Stimulated activated CD8-positive, alpha-beta memory T cell treated with anti-CD3 and anti-CD28 coated beads, Interleukin-15, amount 100 ng/mL, for 48 hours (primary cell): ENCODE data around the gene PITPNM1.

Experiments
- DNase-seq, 2 donors: peaks; one replicate each; pipeline ENCODE4 v3.0.0-alpha.2; 2020; ENCODE audit warnings: low read depth in 2 of 2

Gene PITPNM1

GRCh38 chr11:67503119-67504004 lies 1.8 kb downstream of the PITPNM1 start:
- DNase-seq: no peak

DNA sequence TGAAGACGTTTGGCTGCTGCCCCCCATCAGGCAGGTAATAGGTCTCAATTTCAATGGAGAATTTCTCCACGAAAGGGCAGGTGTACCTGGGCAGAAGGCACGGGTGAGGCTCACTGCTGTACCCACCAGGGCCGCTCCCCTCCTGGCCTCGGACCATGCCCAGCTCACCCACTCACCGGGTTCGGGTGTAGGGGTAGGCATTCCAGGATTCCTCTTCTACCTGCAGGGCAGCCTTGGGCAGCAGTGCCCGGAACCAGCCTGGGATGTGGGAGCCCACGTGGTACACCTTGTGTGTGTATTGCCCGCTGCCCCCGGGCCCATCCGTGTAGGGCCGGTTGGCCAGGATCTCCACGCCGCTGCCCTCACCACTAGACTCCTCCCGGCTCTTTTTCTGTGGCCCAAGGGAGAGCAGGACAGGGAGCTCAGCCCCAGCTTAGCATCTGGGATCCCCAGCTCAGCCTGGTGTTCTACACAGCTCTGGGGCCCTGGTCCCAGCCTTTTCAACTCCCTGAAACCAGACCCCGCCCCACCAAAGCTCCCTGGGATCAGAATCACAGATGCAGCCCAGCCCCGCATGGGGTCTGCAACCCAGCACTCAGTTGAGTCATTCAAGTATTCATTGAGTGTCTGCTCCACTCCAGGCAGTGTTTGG lies 2.7 kb downstream of the PITPNM1 start:
- DNase-seq: no peak

DNA sequence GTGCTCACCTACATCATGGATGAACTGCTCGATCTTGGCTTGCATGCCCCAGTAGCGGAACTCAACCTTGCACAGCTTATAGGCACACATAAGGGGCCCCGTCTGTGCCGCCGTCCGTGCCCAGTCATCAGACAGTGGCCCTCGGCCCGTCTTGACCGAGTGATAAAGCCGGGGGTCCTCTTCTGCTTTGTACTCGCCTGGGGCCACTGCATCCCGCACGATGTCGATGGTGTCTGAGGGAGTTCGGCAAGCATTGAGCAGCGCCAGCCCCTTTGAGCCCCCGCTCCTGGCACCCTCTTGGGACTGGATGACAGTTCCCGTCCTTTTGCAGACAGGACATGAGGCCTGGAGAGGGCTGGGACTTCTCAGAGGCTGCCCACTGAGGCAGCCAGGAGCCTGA lies 3.3 kb downstream of the PITPNM1 start:
- DNase-seq: no peak

DNA sequence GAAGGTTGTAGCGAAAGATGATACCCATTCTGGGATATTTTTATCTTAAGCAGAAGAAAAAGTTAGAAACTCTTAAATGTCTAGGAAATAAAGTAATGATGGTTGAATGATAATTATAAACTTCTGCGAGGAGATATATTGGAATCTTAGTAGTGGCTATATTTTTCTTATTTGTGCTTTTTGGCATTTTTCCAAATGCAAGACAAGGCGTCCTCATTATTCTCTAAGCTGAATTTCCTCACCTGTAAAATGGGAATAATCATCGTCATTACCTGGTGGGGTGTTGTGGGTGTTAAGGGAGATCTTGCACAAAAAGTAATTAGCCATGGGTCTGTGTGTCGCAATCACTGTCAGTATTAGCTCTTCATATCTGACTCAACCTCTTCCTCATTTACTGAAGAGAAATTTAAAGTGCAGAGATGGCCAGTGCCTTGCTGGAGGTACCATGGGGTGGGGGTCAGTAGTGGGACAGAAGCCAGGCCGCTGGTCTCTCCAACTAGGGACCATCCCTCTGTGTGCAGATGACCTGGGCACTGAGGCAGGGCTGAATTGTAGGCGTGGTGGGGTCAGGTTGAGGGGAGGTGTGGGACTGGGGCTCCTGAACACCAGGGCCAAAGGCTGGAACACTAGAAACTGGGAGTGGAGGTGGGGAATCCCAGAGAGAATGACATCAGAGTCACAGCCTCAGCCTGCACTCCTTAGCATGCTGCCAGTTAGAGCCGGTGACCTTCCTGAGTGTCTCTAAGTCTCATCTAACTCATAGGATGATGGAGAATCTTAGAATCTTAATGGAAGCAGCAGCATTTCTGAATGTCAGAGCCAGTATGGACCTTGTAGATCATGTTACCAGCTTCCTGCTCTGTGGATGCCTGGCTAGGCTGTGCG lies 4.1 kb downstream of the PITPNM1 start:
- DNase-seq: no peak

- no peak for DNase-seq
Measured at GRCh38 chr11:67500484-67500821, 4.7 kb downstream of the PITPNM1 start.

GRCh38 chr11:67499808-67500483 lies 5.2 kb downstream of the PITPNM1 start:
- DNase-seq: no peak

DNA sequence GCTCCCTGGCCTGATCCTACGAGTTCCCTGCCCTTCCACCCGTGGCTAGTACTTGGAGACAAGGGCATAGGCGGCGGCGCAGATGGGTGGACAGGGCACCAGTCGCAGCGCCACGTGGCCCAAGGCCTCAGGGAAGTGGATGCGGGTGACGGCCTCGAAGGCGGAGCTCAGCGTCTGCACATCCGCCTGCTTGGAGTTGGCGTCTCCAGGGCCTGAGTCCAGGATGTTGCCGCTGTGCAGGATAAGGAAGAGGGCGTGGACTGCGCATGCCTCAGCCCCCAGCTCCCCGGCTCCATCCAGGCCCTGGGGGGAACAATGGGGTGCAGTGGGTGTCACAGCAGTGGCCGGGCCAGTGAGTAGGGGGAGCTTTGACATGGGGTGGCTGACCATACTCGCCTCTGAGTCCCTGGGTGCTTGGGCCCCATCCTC lies 6.6 kb downstream of the PITPNM1 start:
- no peak for DNase-seq

- DNase-seq: no peak
Measured at GRCh38 chr11:67497656-67498291, 7.4 kb downstream of the PITPNM1 start.

DNA sequence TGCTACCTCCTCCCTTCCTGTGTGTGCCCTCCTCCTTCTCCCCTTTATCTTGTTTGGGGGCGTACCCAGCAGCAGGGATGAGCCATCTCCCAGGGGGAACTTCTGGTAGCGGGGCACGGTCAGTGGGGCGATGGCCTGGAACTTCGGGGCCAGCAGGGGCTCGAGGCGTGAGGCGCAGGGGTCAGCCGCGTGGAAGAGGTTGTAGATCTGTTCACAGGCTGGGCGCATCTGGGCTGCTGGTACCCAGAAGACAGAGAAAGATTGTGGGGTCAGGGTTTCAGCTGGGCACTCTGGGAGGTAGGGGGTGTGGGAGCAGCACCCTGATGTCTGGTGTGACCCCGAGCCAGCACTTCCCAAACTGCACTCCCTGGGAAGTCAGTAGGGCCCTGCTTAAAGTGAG lies 9.1 kb downstream of the PITPNM1 start:
- DNase-seq: no peak

DNA sequence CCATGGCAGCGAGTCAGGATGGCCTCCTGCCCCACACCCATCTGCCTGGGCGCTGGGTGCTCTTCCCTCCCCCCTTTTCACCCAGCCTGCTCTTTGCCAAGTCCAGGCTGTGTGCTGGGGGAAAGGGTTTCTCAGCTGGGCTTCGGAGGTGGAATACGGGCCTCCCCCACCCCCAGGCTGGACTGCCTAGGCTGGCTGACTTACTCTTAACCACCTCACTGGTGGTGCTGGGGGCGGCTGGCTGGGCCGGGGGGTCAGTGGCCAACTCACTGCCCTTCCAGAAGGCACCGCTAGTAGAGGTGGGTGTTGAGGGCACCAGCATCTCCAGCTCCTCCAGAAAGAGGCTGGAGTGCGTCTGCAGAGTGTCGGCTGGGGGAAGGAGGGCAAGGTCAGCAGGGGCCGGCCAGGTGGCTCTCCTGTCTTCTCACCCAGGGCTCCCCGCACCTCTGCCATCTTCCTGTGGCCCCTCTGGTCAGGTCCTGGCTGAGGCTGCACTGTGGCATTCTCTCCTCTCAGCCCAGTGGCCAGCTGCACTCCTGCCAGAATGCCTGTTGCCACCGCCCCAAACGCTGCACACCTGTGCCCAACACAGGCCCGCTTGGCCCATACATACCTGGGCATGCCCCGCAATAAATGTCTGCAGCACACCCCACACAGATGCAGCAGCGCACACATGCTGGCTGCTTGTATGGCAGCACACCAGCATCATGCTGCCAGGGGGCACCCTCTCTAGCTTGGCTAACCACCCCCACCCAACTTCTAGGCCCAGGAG lies 9.7 kb downstream of the PITPNM1 start:
- DNase-seq: no peak

DNA sequence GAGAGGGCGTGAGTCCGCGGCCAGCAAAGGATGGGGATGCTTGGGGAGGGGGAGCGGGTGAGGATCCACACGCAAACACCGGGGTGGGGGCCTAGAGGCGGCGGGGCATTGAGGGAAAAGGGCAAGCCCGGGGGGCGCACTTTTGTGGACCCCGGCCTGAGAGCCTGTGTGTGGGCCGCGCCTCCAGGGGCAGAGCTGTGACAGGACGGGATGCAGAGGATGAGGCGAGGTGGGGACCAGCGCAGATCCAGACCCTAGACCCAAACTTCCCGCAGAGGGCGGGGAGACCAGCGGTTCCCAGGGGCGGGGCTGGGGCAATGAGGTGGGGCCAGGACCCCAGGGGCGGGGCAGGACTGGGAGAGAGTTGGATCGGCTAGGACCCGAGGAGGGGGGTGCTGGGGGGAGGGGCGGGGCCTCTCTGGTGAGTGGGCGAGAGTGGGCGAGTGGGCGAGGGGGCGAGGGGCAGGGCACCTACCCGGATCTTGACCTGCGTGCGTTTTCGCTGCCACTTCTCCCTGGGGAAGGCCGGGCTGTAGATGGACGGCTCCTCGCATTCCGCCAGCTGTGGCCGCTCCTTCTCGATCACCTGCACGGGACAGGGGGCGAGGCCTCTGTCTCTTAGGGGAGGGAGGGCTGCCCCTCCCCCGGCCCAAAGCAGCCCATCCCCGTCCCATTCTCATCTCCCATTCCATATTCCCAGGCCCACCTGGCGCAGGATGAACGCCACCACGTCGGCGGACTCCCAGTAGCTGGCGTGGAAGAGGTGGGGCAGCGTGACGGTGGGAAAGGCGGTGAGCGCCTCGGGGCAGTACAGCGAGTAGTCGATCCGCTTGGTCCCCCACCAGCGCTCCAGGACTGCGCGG lies 10.6 kb downstream of the PITPNM1 start:
- DNase-seq: no peak

DNA sequence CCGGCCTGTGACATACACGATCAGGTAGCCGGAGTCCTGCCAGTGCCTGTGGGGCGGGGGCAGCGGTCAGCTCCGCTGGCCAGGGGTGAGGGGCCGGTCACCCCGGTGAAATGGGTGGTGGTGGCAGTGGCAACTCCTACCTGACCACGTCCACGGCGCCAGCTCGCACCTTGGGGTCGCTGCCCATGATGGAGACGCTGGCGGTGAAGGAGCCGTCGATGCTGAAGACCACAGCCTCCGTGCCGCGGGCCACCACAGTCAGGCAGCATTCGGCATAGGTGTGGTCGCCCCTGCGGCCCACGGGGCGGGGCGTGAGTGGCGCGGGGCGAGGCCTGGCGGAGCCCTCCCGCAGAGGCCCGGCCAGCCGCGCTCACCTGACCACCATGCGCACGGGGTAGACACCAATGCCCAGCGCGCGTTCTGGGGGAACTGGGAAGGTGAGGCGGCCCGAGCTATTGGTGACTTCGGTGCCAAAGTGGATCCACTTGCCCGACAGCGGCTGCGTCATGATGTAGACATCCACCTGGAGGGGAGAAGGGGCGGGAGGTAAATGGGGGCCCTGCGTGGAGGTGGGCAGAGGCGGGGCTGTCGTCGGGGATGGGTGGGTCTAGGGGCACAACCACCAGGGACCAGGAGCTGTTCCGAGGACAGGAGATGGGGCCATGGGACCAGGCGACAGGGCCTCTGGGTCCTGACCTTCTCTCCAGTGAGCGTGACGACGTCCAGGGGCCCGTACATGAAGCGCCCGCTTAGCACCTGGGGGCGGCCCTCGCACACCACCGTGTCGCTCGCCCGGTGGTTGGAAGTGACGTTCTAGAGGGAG lies 11.4 kb downstream of the PITPNM1 start:
- DNase-seq: no peak

DNA sequence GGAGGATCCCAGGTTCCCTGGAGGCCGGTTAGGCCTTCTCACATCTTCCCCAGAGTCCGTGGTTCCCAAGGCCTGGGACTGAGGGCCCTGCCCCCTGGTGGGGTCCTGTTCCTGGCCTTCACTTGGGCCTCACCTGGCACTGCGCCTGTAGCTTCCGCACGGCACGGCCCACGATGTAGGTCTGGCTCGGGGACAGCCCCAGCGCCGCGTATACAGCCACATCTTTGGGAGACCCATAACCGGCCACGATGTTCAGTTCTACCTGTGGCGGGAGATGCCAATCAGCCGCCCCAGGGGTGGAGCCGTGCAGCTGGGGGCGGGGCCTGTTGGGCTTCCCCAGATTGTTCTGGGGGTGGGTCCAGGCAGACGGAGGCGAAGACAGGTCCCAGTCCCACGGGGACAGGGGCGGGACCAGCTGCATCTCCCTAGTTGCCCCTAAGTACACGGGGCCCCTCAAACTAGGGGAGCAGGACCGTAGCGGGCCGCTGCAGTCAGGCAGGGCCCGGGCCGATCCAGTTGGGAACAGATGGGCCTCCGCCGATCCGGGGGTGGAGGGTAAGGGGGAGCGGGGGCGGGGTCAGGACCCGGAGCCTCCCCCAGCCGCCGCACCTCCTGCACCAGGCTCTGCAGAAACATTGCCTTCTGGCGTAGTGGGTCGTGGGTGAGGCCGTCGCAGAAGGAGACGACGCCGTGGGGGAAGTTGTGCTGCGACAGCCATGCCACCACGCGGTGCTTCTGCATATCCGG lies 12.2 kb downstream of the PITPNM1 start:
- DNase-seq: no peak

GRCh38 chr11:67492069-67492727 lies 13.0 kb downstream of the PITPNM1 start:
- no peak for DNase-seq

- no peak for DNase-seq
Measured at GRCh38 chr11:67491276-67492068, 13.7 kb downstream of the PITPNM1 start.

- DNase-seq: no peak
Measured at GRCh38 chr11:67490727-67491065, 14.5 kb downstream of the PITPNM1 start.
